Stimulated activated memory B cell treated with anti-CD40 and anti-IgM and Interleukin-4, amounts not matched to agents 10 μg/mL and 1 μg/mL and 100 μg/mL, for 72 hours (primary cell): ENCODE data around the gene PLOD3.
A peak's percentile ranks its signal among the peaks of the same experiment; 100 is the strongest.

ENCODE experiments used
- ATAC-seq: fragments of 150-1000 bp; cut with Tn5 transposase; 2 replicates; pipeline ENCODE4 v1.10.0; 2021
- H3K27ac Mint-ChIP-seq: one replicate; pipeline ENCODE4 v1.8.0; 2022; ENCODE audit warnings: mild to moderate bottlenecking, mixed read lengths
- H3K27me3 Mint-ChIP-seq: one replicate; pipeline ENCODE4 v1.8.0; 2022; ENCODE audit warnings: mixed read lengths
- H3K36me3 Mint-ChIP-seq: one replicate; pipeline ENCODE4 v1.8.0; 2022; ENCODE audit warnings: mixed read lengths
- H3K4me1 Mint-ChIP-seq: one replicate; pipeline ENCODE4 v1.8.0; 2022; ENCODE audit warnings: mixed read lengths
- H3K4me3 Mint-ChIP-seq: one replicate; pipeline ENCODE4 v1.8.0; 2022; ENCODE audit warnings: mild to moderate bottlenecking, moderate library complexity, mixed read lengths
- H3K9me3 Mint-ChIP-seq: one replicate; pipeline ENCODE4 v1.8.0; 2022; ENCODE audit warnings: mixed read lengths

Gene PLOD3

DNA sequence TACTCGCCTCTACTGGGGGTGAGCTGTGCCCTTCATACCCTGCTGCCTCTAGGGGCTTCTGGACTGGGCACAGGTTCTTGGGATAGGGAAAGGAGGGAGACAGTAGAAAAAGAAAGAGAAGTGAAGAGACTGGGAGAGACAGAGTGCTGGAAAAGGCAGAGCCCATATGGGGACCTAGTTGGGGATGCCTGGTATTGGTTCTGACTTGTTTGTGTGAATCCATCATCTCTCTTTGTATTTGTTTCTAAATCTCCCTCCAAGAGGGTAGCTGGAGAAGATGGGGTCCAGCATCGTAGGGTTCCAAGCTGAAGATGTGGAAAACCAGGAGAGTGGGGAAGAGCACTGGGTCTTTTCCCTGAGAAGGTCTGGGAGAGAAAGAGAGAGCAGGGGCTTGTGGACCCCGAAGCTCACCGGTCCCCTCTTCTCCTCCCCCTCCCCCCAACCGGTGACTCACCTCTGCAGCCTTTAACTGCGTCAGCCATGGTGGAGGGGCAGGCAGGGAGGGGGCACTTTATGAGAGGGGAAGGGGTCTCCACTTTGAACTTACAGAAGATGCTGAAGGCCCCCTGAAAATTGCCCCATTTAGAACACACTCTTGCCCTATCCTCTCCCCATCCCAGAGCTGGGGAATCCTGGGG is 48.9 kb downstream of the PLOD3 start:
- H3K27ac Mint-ChIP-seq, result no peak overlapping the region
- no peak overlapping the region for H3K4me3 Mint-ChIP-seq
- ATAC-seq, result no peak
- H3K4me1 Mint-ChIP-seq, result peaks cover 85% of the 10 kb centered on the region
- H3K27me3 Mint-ChIP-seq, result peaks cover 92% of the 10 kb centered on the region
- no peaks in the 10 kb centered on the region for H3K9me3 Mint-ChIP-seq
- H3K36me3 Mint-ChIP-seq, result peaks cover 5% of the 10 kb centered on the region

DNA sequence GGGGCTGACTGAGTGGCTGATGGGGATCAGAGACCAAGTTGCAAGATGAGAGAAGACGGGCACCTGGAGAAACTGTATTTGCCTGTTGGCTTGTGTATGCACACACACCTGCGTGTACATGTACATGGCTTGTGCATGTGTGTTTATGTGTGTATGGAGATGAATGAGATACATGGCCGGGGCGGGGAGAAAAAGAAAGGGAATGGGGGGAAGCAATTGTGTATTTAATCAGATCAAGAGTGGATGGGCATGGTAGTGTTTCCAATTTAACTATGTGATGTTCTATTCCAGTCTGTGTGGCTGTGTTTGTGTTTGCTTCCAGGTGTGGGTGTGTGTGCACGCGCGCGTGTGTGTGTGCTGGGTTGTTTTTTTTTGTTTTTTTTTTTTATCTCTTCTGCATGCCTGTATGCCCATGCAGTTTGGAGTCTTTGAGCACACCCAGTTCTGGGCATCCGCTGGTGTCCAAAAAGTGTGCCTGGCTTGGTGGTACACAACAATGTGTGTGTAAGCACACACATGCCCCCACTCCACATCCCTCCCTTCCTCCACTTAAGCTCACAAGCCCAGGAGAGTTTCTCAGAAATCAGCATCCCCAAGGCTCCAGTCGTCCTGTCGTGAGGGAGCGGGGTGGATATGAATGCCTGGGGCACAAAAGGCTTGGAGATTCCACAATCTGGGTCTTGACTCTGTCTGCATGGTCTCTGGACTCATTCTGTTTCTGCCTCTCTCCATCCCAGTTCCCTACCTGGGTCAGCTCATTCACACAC is 49.6 kb downstream of the PLOD3 start:
- H3K4me3 Mint-ChIP-seq, result no peak overlapping the region
- peaks cover 5% of the 10 kb centered on the region for H3K36me3 Mint-ChIP-seq
- no peak overlapping the region for H3K27ac Mint-ChIP-seq
- peaks cover 79% of the 10 kb centered on the region for H3K4me1 Mint-ChIP-seq
- H3K9me3 Mint-ChIP-seq, result no peaks in the 10 kb centered on the region
- H3K27me3 Mint-ChIP-seq, result peaks cover 85% of the 10 kb centered on the region
- ATAC-seq, result no peak

DNA sequence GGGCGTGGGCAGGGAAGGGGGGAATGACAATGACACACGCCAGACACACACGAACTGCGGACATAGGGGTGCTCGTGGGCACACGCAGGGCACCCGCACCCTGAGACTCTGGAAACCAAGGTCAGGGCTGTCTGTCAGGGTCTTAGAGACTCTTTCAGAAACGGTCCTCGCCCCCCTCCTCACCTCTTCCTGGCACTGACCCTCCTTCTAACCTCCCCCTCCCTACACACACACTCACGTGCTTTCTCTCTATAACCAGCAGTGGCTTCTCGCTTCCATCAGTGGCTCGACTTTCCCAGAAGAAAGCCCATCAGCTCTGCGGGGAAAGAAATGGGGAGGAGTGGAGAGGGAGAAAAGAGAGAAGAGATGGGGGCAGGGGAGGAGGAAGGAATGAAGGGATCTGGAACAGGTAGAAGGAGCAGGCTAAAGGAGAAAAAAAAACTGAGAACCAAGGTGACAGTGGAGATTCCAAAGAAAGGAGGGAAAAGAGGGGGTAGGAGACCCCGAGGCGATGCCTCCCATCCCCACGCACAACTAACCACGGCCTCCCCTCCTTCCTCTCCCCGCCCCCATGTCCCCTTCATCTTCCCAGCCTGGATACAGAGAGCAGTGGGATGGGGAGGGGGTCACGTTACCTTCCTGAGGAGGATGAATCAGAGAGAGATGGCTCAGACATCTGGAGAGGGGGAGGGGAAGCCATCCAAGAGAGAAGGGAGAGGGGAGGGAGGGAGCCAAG is 50.3 kb downstream of the PLOD3 start:
- H3K27me3 Mint-ChIP-seq, result peaks cover 85% of the 10 kb centered on the region
- H3K9me3 Mint-ChIP-seq, result no peaks in the 10 kb centered on the region
- H3K36me3 Mint-ChIP-seq, result peaks cover 5% of the 10 kb centered on the region
- ATAC-seq, result no peak
- no peak overlapping the region for H3K4me3 Mint-ChIP-seq
- no peak overlapping the region for H3K27ac Mint-ChIP-seq
- H3K4me1 Mint-ChIP-seq, result peaks cover 78% of the 10 kb centered on the region

DNA sequence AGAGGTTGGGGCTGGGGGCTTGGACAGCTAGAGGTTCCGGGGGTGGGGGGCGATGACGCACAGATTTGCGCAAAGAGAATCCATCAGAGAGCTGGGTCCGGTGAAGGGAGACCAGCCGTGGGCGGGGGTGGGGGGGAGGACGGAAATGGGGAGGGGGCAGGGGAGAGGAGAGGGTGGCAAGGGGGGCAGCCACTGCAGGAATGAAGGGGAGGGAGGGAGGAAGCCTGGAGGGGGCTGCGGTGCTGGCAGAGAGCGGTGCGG is 50.8 kb downstream of the PLOD3 start:
- no peaks in the 10 kb centered on the region for H3K9me3 Mint-ChIP-seq
- peaks cover 82% of the 10 kb centered on the region for H3K27me3 Mint-ChIP-seq
- H3K27ac Mint-ChIP-seq, result no peak overlapping the region
- H3K4me3 Mint-ChIP-seq, result no peak overlapping the region
- H3K4me1 Mint-ChIP-seq, result peaks cover 73% of the 10 kb centered on the region
- H3K36me3 Mint-ChIP-seq, result peaks cover 7% of the 10 kb centered on the region
- ATAC-seq, result no peak

DNA sequence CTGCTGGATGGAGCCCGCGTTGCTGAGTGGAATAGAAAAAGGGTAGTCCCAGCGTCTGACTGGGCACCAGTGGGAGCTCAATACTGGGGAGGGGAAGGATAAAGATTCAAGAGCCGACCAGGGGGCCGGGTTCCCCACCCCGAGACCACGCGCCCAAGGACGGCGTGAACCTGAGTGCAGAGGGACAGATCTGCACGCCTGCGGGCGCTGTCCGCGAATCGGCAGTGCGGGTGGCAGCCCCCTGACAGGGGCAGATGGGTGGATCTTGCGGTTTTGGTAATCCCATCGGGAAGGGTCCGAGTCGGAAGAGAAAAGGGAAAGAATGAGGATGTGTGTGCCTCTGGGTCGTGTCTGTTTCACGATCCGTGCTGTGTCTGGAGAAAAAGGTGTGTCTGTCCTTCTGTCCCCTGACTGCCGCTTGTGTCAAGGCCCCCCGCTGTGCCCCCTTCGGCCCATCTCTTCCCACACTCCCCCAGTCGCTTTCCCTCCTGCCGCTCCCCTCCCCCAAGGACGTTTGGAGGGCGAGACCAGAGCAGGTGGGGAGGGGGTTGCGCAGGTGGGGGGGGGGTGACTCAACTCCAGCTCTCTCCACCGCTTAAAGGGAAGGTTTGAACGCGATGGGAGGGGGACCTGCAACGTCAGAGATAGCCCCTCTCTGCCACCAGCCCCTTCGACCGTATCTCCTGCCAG is 51.3 kb downstream of the PLOD3 start:
- no peak for ATAC-seq
- Mint-ChIP-seq H3K36me3 (peaks cover 12% of the 10 kb centered on the region), H3K27me3 (peaks cover 77% of the 10 kb centered on the region), H3K27ac (peak overlapping the region; percentile 11), H3K9me3 (no peaks in the 10 kb centered on the region), H3K4me1 (peaks cover 69% of the 10 kb centered on the region), H3K4me3 (peak overlapping the region; percentile 79)

DNA sequence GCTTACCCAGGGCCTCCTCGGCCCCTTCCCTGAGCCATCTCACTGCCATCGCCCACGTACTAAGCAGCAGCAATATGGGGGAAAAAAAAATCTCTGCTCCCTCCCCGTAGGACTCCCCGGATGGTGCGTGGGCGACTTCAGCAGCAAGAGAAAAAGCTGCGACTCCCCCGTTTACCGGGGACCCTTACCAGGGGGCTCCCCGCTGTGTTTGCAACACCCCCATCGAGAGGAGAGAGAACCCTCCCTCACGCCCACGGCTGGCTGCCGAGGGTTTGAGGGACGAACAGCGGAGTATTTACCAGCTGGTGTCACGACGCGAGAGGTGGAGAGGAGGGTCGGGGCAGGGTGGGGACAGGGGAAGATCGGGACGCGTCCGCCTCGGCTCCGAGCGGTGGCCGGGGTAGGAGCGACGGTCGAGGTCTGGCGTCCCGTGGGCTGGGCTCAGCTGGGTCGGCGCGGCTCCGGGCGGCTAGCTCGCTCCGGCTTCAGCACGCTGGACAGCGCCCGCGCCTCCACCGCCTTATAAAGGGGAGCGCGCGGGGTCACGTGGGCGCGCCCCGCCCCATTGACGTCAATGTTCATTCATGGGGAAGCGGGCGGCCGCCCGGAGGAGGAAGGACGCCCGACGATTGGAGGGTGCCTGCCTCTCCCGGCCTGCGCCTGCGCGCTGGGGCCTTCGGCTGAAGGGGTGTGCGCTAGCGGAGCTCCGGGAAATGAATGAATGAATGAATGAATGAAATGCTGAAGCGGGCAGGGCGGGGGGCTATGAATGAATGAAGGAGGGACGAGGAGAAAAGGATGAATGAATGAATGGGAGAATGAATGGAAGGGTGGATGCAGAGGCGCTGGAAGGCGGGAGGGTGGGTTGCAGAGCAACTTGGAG is 52.1 kb downstream of the PLOD3 start, which contains the start of gene VGF:
VGF (minus strand) TSS at position 495 of the 883 bp plus-strand sequence. CDS start 726 bp downstream, outside the sequence.
- Mint-ChIP-seq H3K27ac (peak within 1 kb of the TSS; percentile 11), H3K36me3 (peaks cover 20% of the 10 kb centered on the region), H3K27me3 (peaks cover 69% of the 10 kb centered on the region), H3K4me3 (peak within 1 kb of the TSS; percentile 79), H3K4me1 (peaks cover 61% of the 10 kb centered on the region), H3K9me3 (no peaks in the 10 kb centered on the region)
- peak; percentile 88 for ATAC-seq

DNA sequence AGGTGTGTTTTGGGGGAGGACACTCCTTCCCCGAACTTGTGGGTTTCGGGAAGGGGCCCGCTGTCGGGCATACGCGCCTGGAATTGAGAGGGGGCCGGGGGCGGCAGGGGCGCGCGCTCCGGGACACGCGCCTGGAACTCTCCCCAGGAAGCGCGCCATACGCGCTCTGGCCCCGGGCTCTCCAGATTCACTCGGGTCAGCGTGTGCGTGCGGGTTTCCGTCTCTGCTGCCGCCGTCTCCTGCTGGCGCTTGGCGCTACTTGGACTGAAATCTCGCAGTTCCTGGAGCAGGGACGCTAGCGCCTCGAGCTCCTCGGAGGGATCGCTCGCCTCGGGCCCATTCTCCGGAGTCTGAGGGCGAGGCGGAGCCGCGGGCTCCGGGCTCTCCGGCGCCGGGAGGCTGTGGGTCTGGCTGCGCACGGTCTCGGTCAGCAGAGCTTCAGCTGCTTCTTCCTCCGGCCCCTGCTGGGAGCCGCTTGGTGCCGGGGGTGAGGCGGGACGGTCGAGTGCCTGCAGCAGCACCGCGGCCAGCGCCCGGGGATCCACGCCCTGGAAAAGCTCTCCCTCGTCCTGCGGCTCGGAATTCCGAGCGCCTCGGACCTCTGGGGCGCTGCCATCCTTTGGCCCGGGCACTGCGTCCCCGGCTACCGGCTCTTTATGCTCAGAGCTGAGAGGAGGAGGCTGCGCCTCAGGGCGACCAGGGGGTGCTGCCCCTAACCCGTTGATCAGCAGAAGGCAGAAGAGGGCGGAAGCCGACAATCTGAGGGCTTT is 53.1 kb downstream of the PLOD3 start:
- Mint-ChIP-seq H3K27ac (no peak overlapping the region), H3K4me3 (peak overlapping the region; percentile 65), H3K9me3 (no peaks in the 10 kb centered on the region), H3K36me3 (peaks cover 30% of the 10 kb centered on the region), H3K27me3 (peaks cover 59% of the 10 kb centered on the region), H3K4me1 (peaks cover 50% of the 10 kb centered on the region)
- no peak for ATAC-seq

DNA sequence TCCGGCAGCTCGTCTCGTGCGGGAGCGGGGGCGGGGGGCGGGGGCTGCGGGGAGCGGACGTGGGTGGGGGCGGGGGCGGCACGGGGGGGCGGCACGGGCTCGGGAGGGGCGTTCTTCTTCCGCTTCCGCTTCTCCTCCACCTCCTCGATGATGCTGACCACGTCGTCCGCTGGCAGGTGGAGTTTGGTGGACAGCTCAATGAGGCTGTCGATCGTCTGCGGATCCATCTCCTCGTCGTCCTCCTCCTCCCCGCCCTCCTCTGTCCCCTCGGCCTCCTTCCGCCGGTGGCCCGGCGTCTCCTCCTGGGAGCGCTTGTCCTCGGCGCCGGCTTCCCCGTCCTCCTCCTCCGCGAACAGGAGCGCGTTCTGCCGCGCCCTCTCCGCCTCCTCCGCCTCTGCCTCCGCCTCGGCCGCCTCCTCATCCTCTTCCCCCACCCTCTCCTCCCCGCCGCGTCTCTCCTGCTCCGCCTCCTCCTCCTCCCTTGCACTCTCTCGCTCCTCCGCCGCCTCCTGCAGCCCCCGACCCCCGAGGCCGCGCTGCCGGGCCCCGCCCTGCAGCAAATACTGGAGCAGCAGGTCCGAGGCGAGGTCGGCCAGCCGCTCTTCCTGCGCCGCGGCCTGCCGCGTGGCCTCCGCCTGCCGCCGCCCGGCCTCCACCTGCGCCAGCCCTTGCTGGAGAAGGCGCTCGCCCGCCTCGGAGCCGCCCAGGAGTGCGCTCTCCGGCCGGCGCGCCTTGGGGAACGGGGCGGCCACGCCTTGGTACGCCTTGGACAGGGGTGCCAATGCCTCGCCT is 53.9 kb downstream of the PLOD3 start:
- Mint-ChIP-seq H3K36me3 (peaks cover 38% of the 10 kb centered on the region), H3K9me3 (no peaks in the 10 kb centered on the region), H3K4me1 (peaks cover 42% of the 10 kb centered on the region), H3K27ac (no peak overlapping the region), H3K27me3 (peaks cover 51% of the 10 kb centered on the region), H3K4me3 (peak overlapping the region; percentile 72)
- ATAC-seq, result no peak

DNA sequence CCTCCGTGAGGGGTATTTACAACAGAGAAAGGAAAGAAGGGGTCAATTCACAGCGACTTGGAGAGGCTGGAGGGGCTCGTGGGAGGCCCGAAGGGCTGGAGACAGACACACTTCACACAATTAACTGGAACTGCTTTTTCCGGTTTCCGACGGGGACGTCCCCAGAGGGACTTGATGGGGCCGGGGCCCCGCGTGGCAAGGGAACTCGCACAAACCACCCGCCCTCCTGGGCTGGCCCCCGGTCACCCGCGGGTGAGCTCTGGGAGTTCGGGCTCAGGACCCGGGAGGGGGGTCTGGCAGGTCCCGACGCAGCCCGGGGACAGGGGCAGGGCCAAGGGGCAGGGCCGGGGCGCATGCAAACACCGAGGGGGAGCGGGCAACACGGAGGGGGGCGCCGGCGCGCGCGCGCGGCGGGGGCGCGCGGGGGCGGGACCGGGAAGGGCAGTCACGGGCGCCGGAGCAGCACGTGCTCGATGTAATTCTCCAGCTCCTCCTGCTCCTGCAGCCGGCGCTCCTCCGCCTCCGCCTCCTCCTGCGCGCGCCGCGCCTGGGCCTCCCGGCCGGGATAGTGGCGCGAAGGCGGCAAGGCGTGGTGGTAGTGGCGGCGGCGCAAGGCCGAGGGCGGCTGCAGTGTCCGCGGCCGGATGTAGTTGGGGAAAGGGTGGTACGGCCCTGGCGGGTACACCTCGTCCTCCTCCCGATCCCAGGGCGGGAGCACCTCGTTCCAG is 54.7 kb downstream of the PLOD3 start:
- Mint-ChIP-seq H3K9me3 (no peaks in the 10 kb centered on the region), H3K36me3 (peaks cover 43% of the 10 kb centered on the region)

DNA sequence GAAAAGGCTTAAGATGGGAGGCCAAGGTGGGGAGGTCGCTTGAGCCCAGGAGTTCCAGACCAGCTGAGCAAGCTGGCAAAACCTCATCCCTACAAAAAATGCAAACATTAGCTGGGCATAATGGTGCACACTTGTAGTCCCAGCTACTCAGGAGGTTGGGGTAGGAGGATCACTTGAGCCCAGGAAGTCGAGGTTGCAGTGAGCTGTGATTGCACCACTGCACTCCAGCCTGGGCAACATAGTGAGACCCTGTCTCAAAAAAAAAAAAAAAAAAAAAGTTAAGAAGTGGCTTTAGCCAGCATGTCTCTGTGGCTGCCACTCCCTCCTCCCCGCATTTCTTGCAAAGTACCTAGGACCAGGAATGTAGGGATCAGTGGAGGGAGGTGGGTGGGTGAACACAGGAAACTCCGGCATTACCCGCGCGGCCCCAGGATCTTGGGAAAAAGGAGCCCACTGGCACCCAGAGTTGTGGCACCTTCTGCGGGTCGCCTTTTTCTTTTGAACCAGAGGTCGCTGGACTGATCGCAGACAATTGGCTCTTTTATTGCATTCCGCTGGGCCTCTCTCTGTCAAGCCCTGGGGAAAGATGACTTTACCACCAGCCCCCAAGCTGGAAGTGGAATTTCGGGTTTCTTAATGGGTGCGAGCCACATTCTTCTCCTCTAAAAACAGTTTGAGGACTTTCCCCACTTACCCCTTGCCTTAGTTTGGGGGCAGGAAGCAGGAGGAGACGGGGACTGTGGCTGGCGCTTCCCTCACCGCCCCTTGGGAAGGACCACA is 55.5 kb downstream of the PLOD3 start:
- Mint-ChIP-seq H3K36me3 (peaks cover 49% of the 10 kb centered on the region), H3K9me3 (no peaks in the 10 kb centered on the region), H3K27me3 (peaks cover 35% of the 10 kb centered on the region), H3K27ac (peak overlapping the region; percentile 30), H3K4me1 (peaks cover 33% of the 10 kb centered on the region), H3K4me3 (peak overlapping the region; percentile 79)
- ATAC-seq, result no peak

More for the DNA sequence above, 54.7 kb downstream of the PLOD3 start:
- peaks cover 38% of the 10 kb centered on the region for H3K4me1 Mint-ChIP-seq
- H3K27me3 Mint-ChIP-seq, result peaks cover 43% of the 10 kb centered on the region
- peak overlapping the region; percentile 30 for H3K27ac Mint-ChIP-seq
- peak; percentile 14 for ATAC-seq
- H3K4me3 Mint-ChIP-seq, result peak overlapping the region; percentile 79

DNA sequence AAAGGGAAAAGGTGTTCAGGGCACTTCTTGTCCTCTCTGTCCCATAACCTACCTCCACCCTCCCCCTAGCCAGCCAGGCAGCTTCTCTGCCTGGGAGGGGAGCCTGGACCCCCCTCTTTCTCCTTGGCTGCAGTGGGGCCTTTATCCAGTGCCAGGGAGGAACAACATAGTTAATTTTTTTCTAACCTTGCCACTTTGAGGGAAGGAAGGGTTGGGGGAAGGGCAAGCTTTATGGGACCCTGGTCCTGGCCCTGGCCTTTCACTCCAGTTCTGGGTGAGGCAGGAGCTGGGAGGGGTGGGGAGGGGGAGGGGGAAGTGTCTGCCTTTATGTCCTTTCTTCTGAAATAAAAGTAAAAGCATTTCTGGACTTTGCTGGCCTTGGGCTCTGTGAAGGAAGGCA is 56.5 kb downstream of the PLOD3 start:
- Mint-ChIP-seq H3K27me3 (peaks cover 25% of the 10 kb centered on the region), H3K4me3 (no peak overlapping the region), H3K9me3 (no peaks in the 10 kb centered on the region), H3K36me3 (peaks cover 49% of the 10 kb centered on the region), H3K27ac (no peak overlapping the region), H3K4me1 (peaks cover 24% of the 10 kb centered on the region)
- no peak for ATAC-seq
